Measurements from ENCODE around the gene UCK1. TPM values are rescaled to one million over a fixed set of nuclear protein-coding genes. Genes with fewer than 3 reads are reported as not detected.
"Not testable (repeated sequence)": the region's sequence is repeated elsewhere in the genome, so short reads cannot be mapped to it uniquely, and the experiment has no call there.

Gene UCK1
- total and polyA plus RNA-seq, 7 donors = 16.8 to 75.6 (median 37.8) TPM

DNA sequence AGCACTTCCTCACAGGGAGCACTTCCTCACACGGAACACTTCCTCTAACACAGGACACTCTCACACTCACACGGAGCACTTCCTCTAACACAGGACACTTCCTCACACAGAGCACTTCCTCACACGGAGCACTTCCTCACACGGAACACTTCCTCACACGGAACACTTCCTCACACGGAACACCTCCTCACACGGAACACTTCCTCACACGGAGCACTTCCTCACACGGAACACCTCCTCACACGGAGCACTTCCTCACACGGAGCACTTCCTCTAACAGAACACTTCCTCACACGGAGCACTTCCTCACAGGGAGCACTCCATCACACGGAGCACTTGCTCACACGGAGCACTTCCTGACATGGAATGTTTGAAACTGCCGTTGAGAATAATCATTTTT lies 15.0 kb downstream of the UCK1 start:
- WGBS, 3 donors = 84 to 90% (median 87%) methylated on average over 14 to 15 of the region's 15 CpGs
- TF ChIP-seq, protein P1, sequence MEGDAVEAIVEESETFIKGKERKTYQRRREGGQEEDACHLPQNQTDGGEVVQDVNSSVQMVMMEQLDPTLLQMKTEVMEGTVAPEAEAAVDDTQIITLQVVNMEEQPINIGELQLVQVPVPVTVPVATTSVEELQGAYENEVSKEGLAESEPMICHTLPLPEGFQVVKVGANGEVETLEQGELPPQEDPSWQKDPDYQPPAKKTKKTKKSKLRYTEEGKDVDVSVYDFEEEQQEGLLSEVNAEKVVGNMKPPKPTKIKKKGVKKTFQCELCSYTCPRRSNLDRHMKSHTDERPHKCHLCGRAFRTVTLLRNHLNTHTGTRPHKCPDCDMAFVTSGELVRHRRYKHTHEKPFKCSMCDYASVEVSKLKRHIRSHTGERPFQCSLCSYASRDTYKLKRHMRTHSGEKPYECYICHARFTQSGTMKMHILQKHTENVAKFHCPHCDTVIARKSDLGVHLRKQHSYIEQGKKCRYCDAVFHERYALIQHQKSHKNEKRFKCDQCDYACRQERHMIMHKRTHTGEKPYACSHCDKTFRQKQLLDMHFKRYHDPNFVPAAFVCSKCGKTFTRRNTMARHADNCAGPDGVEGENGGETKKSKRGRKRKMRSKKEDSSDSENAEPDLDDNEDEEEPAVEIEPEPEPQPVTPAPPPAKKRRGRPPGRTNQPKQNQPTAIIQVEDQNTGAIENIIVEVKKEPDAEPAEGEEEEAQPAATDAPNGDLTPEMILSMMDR (IDR thresholded peaks at IDR 0.05) = no peak
- Histone ChIP-seq H3K27ac (no peak overlapping the region), H3K27me3 (ENCODE audit: insufficient read depth in 3 of 3, low read length in 2 of 3) (no peaks in the 10 kb centered on the region), H3K4me1 (peaks cover 10% of the 10 kb centered on the region), H3K4me3 (no peak overlapping the region), H3K9me3 (no peaks in the 10 kb centered on the region), H3K36me3 (ENCODE audit: insufficient read depth in 1 of 2, low read depth in 1 of 2) (peaks cover 0 to 81% of the 10 kb centered on the region in 2 donors)
- DNase-seq (no peak), ATAC-seq (no peak)
- intact Hi-C loops (cut with DNase I) = no loop called here

- not testable (repeated sequence) for H3K27ac ChIP-seq, DNase-seq
- peaks cover 3 to 81% of the 10 kb centered on the region in 2 donors for H3K36me3 ChIP-seq (ENCODE audit: insufficient read depth in 1 of 2, low read depth in 1 of 2)
These were observed 15.5 kb downstream of the UCK1 start for GRCh38 chr9:131515559-131516031.

GRCh38 chr9:131513177-131513576 lies 17.9 kb downstream of the UCK1 start:
- Histone ChIP-seq H3K27me3 (ENCODE audit: insufficient read depth in 3 of 3, low read length in 2 of 3) (no peaks in the 10 kb centered on the region), H3K27ac (no peak overlapping the region), H3K4me1 (peaks cover 3% of the 10 kb centered on the region), H3K36me3 (ENCODE audit: insufficient read depth in 1 of 2, low read depth in 1 of 2) (peaks cover 5 to 78% of the 10 kb centered on the region in 2 donors), H3K4me3 (no peak overlapping the region), H3K9me3 (no peaks in the 10 kb centered on the region)
- 78 to 86% (median 82%) methylated on average over 15 of the region's 15 CpGs for WGBS, 3 donors
- no peak for DNase-seq
- TF ChIP-seq, protein P1 (IDR thresholded peaks at IDR 0.05) = no peak
- intact Hi-C loops (cut with DNase I) = no loop called here
- ATAC-seq = no peak

More at GRCh38 chr9:131515559-131516031, 15.5 kb downstream of the UCK1 start:
- H3K9me3 ChIP-seq; ATAC-seq; H3K4me3 ChIP-seq; intact Hi-C loops (cut with DNase I); H3K4me1 ChIP-seq; H3K27me3 ChIP-seq (ENCODE audit: insufficient read depth in 3 of 3, low read length in 2 of 3): not testable (repeated sequence)
- 78 to 86% (median 83%) methylated on average over 11 to 12 of the region's 12 CpGs for WGBS, 3 donors

DNA sequence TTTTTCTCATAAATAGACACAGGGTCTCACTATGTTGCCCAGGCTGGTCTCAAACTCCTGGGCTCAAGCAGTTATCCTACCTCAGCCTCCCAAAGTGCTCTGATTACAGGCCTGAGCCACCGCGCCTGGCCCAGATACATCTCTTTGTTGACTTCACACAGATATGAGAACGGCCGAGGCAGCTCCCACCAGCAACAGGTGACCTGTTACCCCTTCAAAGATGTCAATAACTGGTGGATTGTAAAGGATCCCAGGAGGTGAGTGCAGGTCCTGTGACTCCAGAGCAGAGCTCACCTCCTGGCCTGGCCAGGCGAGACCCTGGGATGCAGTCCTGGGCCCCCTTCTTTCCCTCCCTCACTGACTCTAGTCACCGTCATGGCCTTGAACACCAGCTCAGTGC lies 19.2 kb downstream of the UCK1 start:
- DNase-seq (no peak), ATAC-seq (no peak)
- Histone ChIP-seq H3K4me3 (no peak overlapping the region), H3K27me3 (ENCODE audit: insufficient read depth in 3 of 3, low read length in 2 of 3) (no peaks in the 10 kb centered on the region), H3K36me3 (ENCODE audit: insufficient read depth in 1 of 2, low read depth in 1 of 2) (peaks cover 5 to 84% of the 10 kb centered on the region in 2 donors), H3K4me1 (no peaks in the 10 kb centered on the region), H3K9me3 (no peaks in the 10 kb centered on the region), H3K27ac (no peak overlapping the region)
- TF ChIP-seq, protein P1 (IDR thresholded peaks at IDR 0.05) = no peak
- WGBS, 3 donors = 94 to 97% (median 95%) methylated on average over 6 of the region's 6 CpGs
- intact Hi-C loops (cut with DNase I) = no loop called here

GRCh38 chr9:131511416-131511815 lies 19.6 kb downstream of the UCK1 start:
- Histone ChIP-seq H3K36me3 (ENCODE audit: insufficient read depth in 1 of 2, low read depth in 1 of 2) (peaks cover 5 to 82% of the 10 kb centered on the region in 2 donors), H3K27me3 (ENCODE audit: insufficient read depth in 3 of 3, low read length in 2 of 3) (no peaks in the 10 kb centered on the region), H3K4me1 (no peaks in the 10 kb centered on the region), H3K27ac (no peak overlapping the region), H3K9me3 (no peaks in the 10 kb centered on the region), H3K4me3 (no peak overlapping the region)
- 77 to 85% (median 82%) methylated on average over 7 of the region's 7 CpGs for WGBS, 3 donors
- TF ChIP-seq, protein P1 (IDR thresholded peaks at IDR 0.05) = no peak
- DNase-seq (no peak), ATAC-seq (no peak)
- intact Hi-C loops (cut with DNase I) = no loop called here

Measured in psoas muscle (tissue), 8 donors.